C4-2B (cell line): ENCODE data around the gene KAZALD1.

ENCODE experiments used
- ZFX ChIP-seq: fragments of 450-650 bp; IDR thresholded peaks from 2 replicates; pipeline ENCODE4 v1.6.1; 2017
- TF ChIP-seq, protein P1 (sequence below): fragments of 450-650 bp; conservative IDR thresholded peaks from 2 replicates; pipeline ENCODE4 v1.5.1; 2017; ENCODE audit warnings: mild to moderate bottlenecking

DNA sequence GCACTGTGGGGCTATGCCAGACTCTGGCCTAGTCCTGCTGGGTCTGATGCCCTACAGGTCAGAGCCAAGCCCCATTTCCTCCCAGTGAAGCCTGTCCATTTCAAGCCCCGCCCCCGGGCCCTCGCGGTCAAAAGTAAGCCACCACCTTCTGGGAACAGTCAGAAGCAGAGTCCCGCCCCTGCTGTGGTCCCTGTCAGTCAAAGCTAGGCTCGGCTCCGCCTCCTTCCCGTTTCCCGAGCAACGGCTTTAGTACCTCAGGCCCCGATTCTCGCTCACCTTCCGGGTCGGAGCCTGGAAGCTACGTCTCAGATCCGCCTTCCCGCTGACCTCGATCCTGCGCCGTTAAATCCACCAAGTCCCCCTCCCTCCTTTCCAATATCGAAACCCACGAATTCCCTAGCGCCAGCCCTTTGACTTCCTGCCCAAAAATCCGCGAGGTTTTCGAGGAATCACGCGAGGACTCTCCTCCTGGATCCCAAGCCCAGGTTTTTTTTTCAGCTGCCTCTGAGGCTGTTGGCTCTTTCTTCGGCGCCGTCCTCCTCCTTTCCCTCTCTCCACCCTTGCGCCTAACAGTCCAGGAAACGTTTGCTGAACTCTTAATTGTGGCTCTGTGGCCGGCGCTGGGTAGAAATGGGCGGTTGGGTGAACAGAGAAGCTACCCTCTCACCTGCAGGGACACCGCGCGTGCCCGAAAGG is 19.0 kb upstream of the KAZALD1 start:
- TF ChIP-seq, protein P1, sequence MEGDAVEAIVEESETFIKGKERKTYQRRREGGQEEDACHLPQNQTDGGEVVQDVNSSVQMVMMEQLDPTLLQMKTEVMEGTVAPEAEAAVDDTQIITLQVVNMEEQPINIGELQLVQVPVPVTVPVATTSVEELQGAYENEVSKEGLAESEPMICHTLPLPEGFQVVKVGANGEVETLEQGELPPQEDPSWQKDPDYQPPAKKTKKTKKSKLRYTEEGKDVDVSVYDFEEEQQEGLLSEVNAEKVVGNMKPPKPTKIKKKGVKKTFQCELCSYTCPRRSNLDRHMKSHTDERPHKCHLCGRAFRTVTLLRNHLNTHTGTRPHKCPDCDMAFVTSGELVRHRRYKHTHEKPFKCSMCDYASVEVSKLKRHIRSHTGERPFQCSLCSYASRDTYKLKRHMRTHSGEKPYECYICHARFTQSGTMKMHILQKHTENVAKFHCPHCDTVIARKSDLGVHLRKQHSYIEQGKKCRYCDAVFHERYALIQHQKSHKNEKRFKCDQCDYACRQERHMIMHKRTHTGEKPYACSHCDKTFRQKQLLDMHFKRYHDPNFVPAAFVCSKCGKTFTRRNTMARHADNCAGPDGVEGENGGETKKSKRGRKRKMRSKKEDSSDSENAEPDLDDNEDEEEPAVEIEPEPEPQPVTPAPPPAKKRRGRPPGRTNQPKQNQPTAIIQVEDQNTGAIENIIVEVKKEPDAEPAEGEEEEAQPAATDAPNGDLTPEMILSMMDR: no peak
- TF ChIP-seq ZFX: no peak
